Measurements from ENCODE around the gene PROCA1.

GRCh38 chr17:28722417-28723158 lies 10.9 kb upstream of the PROCA1 start:
- TF ChIP-seq POLR2AphosphoS5 (IDR thresholded peaks at IDR 0.05; ENCODE audit: low read depth, low read length) (peak; percentile 74), POLR2A (IDR thresholded peaks at IDR 0.05; ENCODE audit: low read depth, low read length) (no peak; the same call in 1 of the 2 replicates)
